Measurements from ENCODE around the gene MYL4.
"Not testable (repeated sequence)": the region's sequence is repeated elsewhere in the genome, so short reads cannot be mapped to it uniquely, and the experiment has no call there.

MYL4 gene

DNA sequence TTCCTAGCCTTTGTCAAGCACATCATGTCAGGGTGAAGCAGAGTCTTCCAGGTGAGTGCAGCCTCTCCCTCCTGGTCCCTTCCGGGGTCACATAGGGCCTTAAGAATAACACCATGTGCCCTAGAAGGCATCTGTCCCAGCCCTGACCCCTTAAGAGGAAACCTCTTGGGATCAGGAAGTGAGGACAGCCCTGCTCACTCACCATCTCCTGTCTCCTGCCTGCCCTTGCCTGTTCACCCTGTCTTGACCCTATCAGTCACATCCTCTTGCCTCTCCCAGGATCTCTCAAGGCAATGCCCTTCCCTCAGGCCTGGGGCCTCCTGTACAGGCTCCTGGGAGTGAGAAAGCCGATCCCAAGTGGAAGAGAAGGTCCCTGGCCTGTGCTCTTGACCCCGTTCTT, 13.9 kb downstream of the MYL4 start:
- no peak for DNase-seq

DNA sequence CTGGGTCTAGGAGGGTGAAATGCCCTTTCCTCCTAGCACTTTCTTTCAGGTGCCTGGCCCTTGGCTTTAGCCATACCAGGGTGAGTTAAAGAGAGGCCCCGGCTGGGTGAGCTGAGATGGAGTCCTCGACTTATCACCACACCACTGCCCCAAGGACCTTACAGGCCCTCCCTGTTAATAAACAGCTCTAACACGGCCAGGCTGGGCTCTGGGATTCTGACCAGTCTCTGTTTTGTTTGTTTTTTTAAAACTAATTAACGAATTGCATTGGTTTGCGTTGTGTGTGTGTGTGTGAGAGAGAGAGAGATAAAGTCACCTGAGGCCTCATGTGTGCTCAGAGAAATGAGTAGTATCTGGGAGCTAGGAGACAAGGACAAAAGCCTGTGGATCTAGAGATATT, 14.3 kb downstream of the MYL4 start:
- no peak for DNase-seq

GRCh38 chr17:47224077-47224476, 14.9 kb downstream of the MYL4 start:
- not testable (repeated sequence) for DNase-seq

DNA sequence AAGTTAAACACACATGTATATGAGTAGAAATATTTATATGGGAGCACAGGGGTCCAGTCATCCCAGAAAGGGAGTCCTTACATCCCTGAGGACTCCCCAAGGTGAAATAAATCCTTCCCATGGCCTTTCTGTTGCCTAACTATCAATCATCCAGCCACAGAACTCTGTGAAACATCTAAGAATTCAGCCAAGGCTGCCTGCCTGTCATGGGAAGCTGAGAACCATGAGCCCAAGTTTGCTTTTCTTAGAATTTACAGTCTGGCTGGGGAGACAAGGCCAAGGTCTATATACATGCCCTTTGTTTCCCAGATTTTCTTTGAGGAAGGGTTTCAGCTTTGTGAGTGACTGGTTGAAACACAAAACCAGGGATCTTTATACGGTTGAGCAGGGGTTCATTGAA, 15.8 kb downstream of the MYL4 start:
- no peak for DNase-seq

GRCh38 chr17:47225436-47225858, 16.3 kb downstream of the MYL4 start:
- no peak for DNase-seq

DNA sequence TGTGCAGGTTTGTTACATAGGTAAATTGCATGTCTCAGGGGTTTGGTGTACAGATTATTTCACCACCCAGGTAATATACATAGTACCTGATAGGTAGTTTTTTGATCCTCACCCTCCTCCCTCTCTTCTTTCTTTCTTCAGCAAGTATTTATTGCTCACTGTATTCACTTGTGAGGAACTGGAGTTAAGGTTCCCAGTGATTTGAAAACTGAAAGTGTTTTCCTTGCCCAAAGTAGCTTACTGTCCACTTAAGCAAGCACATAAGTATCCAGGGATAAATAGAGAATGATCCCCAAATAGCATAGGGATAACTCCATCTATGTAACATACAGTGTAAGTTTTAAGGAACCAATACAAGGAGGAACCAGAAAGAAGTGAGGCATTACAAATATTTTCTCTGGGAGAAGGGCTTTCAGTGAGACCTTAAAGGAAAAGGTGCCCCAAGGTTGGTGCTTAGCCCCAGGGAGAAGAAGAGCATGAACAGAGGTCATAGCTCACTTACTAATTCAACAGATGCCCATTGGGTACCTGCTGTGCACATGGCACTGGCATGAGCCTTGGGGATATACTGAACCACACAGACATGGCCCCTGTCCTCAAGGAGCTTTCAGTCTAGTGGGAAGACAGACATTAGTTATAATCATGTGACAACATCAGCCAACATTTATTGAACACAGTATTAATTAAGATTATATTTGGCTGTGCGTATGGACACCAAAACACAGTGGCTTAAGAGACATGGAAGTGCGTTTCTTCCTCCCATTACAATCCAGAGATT, 17.0 kb downstream of the MYL4 start:
- no peak for DNase-seq

DNA sequence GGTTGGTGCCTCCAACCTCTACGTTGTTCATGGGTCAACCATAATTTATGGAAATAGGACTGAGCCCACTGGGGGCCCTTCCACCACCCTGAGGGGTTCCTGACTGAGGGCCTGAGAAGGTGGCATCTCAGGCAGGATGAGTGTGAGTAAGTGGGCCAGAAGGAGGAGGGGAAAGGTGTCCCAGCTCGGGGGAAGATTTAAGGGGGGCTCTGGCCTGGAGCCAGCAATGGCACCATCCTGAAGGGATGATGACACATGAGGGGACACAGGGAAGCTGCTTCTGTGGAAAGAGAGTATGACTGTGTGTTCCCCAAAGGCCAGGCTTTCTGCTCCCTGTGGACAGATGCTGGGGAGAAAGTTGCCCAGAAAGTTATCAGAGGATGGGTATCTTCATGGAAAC, 18.7 kb downstream of the MYL4 start:
- DNase-seq = no peak

- peak; percentile 91 for DNase-seq
Measured at GRCh38 chr17:47229535-47230443, 20.6 kb downstream of the MYL4 start.

DNA sequence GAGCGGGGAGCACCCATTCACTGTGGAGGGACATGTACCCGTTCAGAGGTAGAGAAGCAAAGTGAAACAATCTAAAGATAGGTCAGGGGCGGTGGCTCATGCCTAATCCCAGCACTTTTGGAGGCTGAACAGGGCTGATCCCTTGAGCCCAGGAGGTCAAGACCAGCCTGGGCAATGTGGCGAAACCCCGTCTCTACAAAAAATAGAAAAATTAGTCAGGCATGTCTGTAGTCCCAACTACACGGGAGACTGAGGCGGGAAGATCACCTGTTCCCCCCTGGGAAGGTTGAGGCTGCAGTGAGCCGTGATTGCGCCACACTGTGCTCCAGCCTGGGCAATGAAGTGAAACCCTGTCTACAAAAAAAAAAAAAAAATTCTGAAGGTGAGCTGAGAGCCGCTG, 21.7 kb downstream of the MYL4 start:
- no peak for DNase-seq

DNA sequence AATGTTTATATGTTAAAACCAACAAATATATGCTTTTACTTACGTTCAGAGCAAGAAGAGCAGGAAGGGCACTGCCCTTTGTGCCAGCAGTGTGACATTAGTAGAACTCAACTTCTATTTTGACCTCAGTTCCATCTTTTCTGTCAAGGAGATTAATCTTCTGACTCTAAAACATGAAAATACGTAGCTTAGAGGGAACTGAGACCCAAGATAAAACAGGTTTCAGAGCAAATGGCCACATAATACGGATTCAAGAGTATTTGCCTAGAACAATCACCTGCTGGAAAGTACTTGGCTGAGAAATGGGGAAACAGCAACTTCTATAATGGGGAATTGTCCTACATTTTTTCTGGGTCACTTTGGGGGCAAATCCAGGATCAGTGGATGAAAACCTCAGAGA, 22.2 kb downstream of the MYL4 start:
- no peak for DNase-seq

- no peak for DNase-seq
Measured at GRCh38 chr17:47231866-47232265, 22.7 kb downstream of the MYL4 start.

- no peak for DNase-seq
Measured at GRCh38 chr17:47232465-47232864, 23.3 kb downstream of the MYL4 start.

DNA sequence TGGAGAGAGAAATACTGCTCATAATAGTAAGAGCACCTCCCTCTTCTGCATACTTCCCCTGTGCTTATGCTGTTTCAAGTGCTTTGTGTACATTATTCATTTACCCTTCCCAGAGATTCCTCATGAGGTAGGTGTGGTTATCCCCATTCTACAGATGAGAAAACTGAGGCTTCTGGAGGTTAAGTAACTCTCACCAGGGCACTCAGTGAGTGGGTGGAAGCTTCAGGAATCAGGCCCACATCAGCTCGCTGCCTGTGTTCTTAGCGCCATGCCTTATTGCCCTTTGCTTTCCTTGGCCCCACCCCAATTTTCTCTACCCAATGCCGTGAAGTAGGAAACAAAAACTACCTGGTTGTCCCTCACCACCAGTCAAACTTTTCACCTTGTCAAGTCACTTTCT, 26.4 kb downstream of the MYL4 start:
- no peak for DNase-seq

- no peak for DNase-seq
Measured at GRCh38 chr17:47235923-47236322, 26.8 kb downstream of the MYL4 start.

DNA sequence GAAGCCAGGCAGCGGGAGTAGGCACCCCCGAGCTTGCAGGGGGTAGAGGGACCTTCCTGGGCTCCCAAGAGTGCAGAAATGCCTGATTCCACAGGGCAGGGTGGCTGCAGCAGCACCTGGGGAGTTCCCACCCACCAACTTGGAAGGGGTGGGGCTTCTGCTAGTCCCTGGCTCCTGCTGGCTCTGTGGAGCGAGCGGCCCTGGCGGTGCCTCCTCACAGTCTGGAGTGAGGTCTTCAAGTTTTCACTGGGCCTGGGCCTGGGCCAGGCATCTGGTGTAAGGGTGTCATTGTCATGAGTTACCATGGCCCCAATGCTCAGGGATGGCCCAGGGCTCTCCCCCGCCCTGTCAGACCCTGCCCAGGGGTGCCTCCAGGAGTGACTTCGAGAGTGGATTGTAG, 28.7 kb downstream of the MYL4 start:
- DNase-seq = no peak

DNA sequence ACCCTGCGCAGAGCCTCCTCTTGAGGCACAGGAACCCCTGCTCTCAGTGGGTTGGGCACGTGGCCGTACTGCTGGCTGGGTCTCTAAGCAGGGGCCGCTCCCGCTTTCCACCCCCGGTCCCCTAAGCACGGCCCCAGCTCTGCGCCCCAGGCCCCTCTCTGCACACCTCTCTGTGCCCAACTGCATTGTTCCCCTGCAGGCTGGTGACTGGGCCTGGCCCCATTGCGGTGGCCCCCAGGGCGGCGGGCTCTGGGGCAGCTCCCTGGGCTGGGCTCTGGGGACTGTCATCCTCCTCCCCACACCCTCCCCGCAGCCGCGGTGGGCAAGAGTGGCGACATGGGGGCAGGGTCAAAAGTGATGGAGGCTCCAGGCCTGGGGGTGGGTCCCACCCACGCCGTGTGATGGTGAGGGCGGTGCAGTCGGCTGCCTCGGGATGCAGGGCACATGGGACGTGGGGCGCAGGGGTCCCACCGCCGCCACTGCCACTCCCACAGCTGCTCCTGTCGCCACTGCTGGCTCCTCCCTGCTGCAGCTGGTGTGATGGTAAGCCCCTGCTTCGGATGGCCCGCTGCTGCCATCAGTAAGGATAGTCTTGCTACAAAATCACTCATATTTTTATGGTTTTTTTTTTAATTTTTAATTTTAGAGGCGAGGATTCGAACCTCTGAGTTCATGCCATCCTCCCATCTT, 29.3 kb downstream of the MYL4 start:
- DNase-seq = no peak

GRCh38 chr17:47239619-47239966, 30.4 kb downstream of the MYL4 start:
- no peak for DNase-seq

DNA sequence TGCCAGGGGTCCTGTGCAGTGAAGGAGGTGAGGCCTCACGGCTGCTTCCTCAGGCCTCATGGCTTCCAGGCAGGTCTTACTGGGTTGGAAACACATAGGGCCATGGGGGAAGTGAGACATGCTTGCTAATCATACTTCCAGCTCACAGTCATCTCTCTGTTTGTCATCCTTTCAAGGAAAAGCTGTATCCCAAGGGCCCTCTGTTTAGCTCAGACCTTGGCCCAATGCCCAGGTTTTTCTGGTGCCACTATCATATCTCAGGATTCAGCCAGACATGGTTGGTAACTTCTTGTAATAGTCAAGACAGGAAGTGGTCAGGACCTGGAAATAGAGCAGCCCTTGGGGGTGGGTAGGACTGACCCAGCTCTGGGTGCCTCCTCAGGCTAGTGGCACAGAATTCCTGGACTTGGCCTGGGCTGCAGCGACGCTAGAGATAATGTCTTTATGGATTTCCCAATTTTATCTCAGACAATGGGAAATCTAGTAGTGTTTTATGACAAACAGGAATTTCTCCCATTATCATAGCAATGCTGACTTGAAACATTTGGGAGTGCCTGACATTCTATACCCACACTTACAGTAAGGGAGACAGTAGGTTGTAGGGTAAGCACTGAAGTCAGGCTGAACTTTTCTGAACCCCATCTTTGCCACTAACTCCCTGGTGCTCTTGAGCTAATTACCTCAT, 31.0 kb downstream of the MYL4 start:
- DNase-seq = peak; percentile 15

- DNase-seq = no peak
Measured at GRCh38 chr17:47240806-47241205, 31.7 kb downstream of the MYL4 start.

GRCh38 chr17:47242648-47243047, 33.5 kb downstream of the MYL4 start:
- no peak for DNase-seq

- no peak for DNase-seq
Measured at GRCh38 chr17:47243737-47244598, 34.8 kb downstream of the MYL4 start.

GRCh38 chr17:47244697-47245096, 35.5 kb downstream of the MYL4 start:
- DNase-seq = no peak
